T-helper 1 cell treated with Interleukin-12 subunit alpha and Interleukin-12 subunit beta and Interleukin-4 antibody, amounts not matched to agents 30 ng/mL and 1 ng/mL, for 36 hours (primary cell): ENCODE measurements around the gene TANGO6. TPM values are rescaled to one million over a fixed set of nuclear protein-coding genes. Genes with fewer than 3 reads are reported as not detected.

Experiments
- intact Hi-C: fragments of 100-400 bp; cut with micrococcal nuclease; formaldehyde crosslinking; loops from one replicate; pipeline ENCODE4 v1.15.1; 2024
- total RNA-seq: library from RNA; stranded (reverse); gene quantifications from 2 replicates; pipeline ENCODE4 v1.2.3, GENCODE V29; 2022

TANGO6 gene
- total RNA-seq = 22.0 and 24.7 TPM in 2 replicates

DNA sequence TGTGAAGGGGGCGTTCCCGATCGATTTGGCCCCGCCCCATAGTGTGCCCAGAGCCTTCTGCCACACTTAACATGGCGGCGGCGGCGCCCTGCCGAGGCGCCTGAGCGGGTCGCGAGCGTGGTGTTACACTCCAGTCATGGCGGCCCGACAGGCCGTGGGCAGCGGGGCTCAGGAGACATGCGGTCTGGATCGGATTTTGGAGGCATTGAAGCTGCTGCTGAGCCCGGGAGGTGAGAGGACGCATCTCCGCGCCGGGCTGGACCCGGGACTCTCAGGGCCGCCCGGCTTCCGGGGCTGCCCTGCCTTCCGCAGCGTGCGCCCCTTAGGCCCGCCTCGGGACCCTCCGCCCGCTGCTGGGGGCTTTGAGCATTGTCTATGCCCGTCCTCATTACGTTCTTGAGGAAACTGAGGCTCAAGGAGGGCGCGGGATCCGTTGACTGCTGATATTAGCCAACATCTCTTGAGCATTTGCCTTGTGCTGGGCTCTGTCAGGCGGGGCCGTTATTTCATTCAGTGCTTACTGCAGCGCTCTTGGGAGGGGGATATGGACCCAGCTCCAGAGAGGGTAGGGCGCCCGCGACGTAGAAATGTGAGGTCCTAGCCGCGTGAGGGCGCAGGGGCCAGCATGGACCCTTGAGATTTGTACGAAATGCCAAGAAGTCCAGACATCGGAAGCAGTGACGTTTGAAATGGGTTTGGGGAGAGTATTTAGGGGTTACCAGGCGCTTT is at the start of gene TANGO6:
Gene TANGO6 (plus strand): TSS at position 50 of the 729 bp plus-strand sequence. CDS start 87 bp downstream, at position 137.
- intact Hi-C loops = loop anchor here (1.0 to 5.0 kb wide), 8 partner anchors 87 to 1616 kb away; partner anchors contain the start of genes TMEM208 and VPS4A

DNA sequence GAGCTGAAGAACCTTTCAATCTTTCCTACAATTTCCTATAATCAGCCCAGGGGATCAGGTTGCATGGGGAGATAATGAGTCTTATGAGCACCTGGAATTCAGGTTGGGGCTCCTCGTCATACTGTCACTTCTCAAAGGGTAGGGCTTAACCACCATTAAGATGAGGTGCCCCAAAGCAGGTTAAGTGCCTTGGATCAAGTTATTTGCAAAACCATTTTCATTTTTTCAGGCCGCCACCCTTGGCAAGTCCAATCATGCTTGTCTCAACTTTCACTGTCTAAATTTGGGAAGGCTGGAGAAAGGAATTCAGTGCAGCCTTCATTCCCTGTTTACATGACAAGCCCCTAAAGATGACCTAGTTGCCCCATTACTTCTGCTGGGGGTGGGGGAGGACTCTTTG is 44.9 kb upstream of the TANGO6 start:
- intact Hi-C loops = no loop called here

DNA sequence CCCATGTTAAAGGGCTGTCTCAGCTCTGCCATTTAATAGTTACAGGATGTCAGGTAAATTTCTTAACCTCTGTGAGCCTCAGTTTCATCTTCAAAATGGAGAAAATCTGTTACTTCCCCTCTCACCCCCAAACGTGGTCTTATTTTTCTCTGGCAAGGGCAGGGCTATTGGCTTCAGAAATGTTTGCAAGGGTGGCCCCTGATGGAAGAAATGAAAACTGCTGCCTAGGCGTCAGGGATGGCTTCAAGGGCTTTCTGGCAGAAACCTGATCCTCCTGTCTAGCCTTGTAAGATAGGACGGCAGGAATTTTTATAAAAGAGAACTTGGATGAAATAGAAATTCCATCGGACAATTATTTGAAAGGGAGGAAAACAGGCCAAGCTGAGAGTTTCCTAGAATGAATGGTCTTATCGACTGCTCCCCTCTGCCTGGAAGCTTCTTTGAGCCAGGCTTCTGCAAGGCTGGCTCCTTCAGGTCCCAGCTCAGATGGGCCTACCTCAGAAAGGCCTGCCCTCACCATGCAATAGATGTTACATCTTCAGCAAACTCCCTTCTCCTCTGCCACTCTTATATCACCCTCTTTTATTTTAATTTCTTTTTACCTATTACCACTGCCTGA is 43.0 kb upstream of the TANGO6 start:
- intact Hi-C loops = loop anchor here (1.0 to 5.0 kb wide), 5 partner anchors 53 to 324 kb away; no protein-coding TSS in a partner anchor

DNA sequence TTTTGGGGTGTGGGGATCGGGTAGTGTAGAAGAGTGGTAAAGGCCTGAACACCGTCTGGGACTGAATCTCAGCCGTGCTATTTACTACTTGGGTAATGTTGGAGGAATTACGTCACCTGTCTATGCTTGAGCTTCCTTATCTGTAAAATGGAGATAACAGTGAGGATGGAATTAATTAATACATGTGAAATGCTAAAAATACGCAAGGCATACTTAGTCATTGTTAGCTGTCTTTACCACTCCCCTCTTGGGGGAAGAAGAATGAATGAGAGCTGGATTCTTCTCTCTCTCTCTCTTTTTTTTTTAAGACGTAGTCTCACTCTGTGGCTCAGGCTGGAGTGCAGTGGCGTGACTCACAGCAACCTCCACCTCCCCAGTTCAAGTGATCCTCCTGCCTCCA is 41.1 kb upstream of the TANGO6 start:
- intact Hi-C loops = loop anchor here (5.0 kb wide), 1 partner anchor 55 kb away; no protein-coding TSS in a partner anchor

DNA sequence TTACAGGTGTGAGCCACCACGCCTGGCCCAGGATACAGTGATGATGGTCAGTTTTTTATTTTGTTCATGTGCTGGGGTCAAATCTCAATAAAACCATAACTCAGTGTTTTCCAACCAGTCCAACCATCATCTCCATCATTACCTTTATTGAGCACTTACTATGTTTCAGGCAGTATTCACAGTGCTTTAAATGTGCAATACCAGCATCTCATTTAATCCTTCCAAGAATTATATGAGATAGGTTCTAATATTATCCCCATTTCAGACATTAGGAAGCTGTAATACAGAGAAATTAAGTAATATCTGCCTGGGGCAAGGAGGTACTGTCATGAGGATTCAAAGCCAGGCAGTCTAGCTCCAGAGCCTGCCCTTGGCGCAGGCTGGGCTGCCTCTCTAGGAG is 36.9 kb upstream of the TANGO6 start:
- intact Hi-C loops = no loop called here

DNA sequence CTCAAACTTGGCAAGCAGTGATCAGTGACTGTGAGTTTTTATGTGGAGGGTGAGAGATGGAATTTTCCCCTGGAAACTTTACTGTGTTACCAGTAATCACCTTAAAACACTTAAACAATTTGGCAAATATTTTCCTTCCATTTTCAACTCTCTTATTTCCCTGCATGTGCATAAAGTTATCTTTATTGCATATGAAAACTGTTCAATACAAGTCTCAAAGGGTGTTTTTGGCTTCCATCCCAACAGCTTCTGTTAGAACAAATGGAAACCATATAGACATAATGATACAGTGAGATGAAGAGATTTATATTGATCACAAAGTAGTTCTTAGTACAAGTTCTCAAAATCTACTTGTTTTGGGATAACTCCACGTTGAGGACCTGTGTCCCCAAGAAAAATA is 36.4 kb upstream of the TANGO6 start:
- intact Hi-C loops = no loop called here

DNA sequence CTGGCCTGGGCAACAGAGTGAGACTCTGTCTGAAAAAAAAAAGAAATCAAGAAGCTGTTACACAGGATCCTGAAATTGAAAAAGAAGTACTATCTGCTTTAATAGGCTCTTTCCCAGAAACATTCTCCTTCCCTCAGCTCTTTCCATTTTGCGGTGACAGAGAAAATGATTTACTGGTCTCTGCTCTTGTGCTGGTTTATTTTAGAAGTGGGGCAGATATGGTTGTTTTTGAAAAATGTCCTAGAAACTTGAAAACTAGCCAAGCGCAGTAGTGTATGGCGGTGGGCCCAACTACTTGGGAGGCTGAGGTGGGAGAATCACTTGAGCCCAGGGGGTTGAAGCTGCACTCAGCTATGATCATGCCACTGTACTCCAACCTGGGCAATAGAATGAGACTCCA is 28.8 kb upstream of the TANGO6 start:
- intact Hi-C loops = no loop called here

DNA sequence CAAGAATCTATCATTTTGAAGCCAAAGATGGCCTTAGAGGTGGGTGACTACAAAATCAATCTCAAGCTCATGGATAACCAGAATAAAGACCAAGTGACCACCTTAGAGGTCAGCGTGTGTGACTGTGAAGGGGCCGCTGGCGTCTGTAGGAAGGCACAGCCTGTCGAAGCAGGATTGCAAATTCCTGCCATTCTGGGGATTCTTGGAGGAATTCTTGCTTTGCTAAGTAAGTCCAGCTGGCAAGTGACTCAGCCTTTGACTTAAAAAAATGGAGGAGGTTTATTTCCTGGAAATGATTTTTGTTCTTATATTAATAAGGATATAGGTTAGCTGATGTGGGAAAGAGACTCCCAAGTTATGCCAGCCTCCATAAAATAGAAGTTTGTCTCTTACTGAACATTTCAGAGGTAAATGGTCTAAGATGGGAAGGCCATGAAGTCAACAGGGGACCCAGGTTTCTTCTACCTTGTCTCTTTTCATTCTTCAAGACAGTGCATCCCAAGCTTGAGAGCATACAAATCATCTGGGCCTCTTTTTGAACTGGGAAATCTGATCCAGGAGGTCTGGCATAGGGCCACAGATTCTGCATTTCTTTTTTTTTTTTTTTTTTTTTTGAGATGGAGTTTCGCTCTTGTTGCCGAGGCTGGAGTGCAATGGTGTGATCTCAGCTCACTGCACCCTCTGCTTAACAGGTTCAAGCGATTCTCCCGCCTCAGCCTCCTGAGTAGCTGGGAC is 19.8 kb upstream of the TANGO6 start:
- intact Hi-C loops = no loop called here

DNA sequence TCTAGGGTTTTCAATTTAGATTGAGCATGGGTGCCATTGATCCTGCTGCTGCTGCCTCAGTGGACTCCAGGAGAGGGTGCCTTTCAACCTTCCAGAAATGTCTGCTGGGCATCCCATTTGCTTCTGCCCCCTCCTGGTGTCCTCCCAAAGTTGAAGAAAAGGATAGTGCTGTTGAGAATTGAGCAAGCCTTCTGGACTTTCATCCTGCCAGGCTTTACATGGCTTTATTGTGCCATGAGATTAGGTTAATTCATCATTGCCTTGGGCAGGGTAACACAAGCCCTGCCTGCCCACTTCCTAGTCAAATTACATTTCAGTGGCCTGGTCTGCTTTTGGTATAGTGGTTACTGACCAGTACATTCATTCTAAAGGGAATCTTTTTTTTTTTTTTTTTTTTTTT is 17.9 kb upstream of the TANGO6 start:
- intact Hi-C loops = no loop called here

DNA sequence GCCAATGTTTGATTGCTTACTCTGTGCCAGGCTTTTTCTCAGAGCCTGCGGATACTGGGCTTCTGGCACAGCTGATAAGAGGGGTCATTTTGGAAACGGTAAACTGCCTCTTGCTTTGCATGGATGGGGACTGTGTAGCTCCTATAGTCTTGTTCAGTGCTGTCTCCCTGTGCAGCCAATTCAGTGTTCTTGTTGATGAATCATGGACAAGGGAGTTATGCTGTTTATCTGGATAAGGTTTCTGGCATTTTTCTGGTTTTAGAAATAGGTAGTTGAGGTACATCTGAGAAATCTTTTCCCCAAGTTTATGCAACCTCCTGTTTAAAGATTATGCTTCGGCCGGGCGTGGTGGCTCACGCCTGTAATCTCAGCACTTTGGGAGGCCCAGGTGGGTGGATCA is 16.7 kb upstream of the TANGO6 start:
- intact Hi-C loops = no loop called here

DNA sequence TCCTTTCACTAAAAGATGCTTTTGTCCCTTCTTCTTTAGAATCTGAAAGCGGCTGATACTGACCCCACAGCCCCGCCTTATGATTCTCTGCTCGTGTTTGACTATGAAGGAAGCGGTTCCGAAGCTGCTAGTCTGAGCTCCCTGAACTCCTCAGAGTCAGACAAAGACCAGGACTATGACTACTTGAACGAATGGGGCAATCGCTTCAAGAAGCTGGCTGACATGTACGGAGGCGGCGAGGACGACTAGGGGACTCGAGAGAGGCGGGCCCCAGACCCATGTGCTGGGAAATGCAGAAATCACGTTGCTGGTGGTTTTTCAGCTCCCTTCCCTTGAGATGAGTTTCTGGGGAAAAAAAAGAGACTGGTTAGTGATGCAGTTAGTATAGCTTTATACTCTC is 10.1 kb upstream of the TANGO6 start:
- intact Hi-C loops = no loop called here

DNA sequence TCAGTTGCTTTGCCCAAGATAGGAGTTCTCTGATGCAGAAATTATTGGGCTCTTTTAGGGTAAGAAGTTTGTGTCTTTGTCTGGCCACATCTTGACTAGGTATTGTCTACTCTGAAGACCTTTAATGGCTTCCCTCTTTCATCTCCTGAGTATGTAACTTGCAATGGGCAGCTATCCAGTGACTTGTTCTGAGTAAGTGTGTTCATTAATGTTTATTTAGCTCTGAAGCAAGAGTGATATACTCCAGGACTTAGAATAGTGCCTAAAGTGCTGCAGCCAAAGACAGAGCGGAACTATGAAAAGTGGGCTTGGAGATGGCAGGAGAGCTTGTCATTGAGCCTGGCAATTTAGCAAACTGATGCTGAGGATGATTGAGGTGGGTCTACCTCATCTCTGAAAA is 8.8 kb upstream of the TANGO6 start:
- intact Hi-C loops = no loop called here

DNA sequence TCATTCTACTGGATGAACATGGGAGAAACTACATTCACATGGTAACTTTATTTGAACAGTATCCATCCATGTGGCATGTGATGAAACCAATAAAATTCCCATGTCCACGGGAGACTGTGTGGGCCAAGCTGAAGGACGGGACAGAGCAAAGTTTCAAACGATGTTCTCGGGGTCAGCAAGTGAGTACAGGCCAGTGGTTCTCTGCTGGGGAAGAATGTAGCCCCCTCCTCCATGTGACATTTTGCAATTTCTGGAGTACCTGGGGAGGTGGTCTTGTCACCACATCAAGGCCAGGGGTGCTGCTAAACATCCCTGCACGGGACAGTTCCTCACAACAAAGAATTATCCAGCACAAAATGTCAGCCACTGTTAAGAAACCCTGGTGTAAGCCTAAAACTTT is 7.4 kb upstream of the TANGO6 start:
- intact Hi-C loops = no loop called here

DNA sequence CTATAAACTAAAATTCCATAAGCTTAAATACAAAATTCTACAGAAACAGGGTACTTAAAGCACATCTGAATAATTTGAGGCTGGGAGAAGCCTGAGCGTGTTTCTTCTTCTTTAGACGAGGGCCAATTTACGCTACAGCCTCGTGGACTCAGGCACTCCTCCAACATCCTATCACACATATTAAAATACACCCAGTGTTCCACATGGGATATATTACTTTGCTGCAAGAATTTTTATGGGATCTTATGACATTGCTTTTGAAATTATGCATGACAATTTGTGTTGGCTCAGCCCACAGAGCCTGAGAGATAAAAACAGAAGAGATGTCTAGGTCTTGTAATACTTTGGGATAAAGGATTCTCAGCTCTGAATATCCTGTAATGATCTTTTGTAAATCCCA is 3.5 kb upstream of the TANGO6 start:
- intact Hi-C loops = loop anchor here (5.0 kb wide), 1 partner anchor 1613 kb away; the partner anchor contains the start of gene TMEM208

DNA sequence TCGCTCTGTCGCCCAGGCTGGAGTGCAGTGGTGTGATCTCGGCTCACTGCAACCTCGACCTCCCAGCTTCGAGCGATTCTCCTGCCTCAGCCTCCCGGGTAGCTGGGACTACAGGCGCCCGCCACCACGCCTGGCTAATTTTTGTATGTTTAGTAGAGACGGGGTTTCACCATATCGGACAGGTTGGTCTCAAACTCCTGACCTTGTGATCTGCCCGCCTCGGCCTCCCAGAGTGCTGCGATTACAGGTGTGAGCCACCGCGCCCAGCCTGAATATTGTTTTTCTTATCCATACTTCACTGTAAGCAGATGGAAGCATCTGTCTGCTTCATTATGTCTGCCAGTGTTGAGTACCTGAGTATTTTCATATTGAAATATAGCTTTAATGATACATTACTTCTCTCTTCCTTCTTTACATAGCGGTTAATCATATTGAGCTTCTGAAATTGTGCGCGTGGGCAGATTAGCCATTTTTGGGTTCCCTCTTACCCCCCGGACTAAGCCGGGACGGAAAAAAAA is 308 bp upstream of the TANGO6 start:
- intact Hi-C loops = loop anchor here (1.0 to 5.0 kb wide), 8 partner anchors 86 to 1616 kb away; partner anchors contain the start of genes TMEM208 and VPS4A

DNA sequence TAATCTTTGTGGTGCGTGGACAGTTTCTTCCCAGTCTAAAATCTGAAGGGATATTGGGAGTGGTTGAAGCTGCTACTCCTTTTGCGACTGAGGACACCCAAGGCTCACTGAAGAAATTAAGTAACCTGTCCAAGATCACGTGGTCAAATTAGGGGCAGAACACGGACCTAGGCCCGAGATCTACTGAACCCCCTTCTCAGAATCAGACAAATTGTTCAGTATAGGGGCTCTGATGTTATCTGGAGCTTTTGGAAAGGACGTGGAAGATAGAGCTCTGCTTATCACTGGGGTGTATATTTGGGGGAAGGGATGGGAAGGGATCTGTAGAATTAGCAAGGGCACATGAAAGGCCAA is 857 bp downstream of the TANGO6 start:
- intact Hi-C loops = loop anchor here (5.0 kb wide), 1 partner anchor 1617 kb away; the partner anchor contains the start of gene TMEM208

DNA sequence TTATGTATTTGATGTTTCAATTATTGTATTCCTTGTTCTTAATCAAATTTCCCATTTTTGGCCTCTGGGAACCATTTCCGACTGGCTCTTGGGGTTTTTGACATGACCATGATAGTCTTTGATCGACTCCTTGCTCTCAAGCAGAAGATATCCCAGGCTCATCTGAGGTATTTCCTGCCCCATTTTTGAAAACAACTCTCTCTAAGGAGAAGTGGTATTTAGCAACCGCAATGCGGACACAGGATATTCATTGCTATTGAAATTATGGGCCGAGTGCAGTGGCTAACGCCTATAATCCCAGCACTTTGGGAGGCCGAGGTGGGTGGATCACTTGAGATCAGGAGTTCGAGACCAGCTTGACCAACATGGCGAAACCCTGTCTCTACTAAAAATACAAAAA is 5.5 kb downstream of the TANGO6 start:
- intact Hi-C loops = loop anchor here (5.0 kb wide), 1 partner anchor 259 kb away; the partner anchor contains the start of gene HAS3

DNA sequence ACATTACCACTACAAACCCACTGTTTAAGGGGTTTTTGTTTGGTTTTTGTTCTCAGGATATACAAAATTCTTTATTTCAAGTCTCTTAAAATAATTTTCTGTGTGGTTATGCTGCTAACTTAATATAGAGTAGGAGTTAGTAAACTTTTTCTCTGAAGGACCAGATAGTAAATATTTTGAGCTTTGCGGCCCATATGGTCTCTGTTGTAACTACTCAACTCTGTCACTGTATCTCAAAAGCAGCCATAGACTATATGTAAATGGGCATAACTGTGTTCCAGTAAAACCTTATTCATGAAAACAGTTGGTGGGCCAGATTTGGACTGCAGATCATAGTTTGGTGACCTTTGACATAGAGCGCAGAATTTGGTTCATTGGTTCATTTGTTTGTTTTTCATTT is 7.2 kb downstream of the TANGO6 start:
- intact Hi-C loops = no loop called here

DNA sequence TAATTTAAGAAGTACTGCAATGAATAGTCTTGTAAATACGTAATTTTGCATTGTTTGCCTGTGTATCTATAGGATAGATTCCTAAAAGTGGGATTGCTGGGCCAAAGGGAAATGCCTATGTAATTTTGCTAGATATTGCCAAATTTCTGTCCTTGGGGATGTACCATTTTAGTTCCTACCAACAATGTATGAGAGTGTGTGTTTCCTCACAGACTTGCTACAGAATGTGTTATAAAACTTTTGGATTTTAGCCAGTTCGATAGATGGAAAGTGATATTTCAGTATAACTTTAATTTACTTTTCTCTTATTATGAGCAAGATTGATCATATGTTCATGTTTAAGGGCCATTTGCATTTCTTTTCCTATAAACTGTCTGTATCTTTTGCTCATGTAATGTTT is 8.3 kb downstream of the TANGO6 start:
- intact Hi-C loops = no loop called here

DNA sequence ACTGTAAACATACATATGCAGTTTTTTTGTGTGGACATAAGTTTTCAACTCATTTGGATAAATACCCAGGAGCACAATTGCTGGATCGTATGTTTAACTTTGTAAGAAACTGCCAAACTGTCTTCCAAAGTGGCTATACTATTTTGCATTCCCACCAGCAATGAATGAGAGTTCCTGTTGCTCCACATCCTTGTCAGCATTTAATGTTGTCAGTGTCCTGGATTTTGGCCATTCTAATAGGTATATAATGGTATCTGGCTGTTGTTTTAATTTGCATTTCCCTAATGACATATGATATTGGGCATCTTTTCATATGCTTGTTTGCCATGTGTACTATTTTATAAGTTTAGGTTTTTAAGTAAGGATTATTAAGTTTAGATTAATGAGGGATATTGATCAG is 14.1 kb downstream of the TANGO6 start:
- intact Hi-C loops = no loop called here

DNA sequence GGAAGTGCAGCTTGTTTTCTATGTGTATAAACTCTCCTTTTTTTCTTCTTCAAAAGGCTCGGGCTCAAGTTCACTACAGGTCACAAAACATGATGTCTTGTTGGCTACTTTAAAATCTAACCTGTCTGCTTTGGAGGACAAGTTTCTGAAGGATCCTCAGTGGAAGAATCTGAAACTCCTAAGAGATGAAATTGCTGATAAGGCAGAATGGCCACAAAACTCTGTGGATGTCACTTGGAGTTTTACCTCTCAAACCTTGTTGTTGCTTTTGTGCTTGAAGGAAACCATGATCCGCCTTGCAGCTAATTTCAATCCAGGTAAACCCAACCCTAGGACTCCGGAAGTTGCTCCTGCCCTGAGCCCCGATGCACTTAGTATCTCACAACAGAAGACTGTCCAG is 16.5 kb downstream of the TANGO6 start:
- intact Hi-C loops = no loop called here
